ENCODE data around the gene GALNT9.

The GALNT9 gene

GRCh38 chr12:132211326-132211725, 118.1 kb downstream of the GALNT9 start:
- DNase-seq = no peak

- no peak for DNase-seq
Measured at GRCh38 chr12:132210223-132211055, 119.0 kb downstream of the GALNT9 start.

GRCh38 chr12:132209619-132210222, 119.7 kb downstream of the GALNT9 start:
- DNase-seq = no peak

GRCh38 chr12:132208153-132208823, 121.1 kb downstream of the GALNT9 start:
- no peak for DNase-seq

- no peak for DNase-seq
Measured at GRCh38 chr12:132207083-132207775, 122.2 kb downstream of the GALNT9 start.

- no peak for DNase-seq
Measured at GRCh38 chr12:132206046-132206434, 123.3 kb downstream of the GALNT9 start.

GRCh38 chr12:132205271-132206045, 123.9 kb downstream of the GALNT9 start:
- no peak for DNase-seq

- DNase-seq = no peak
Measured at GRCh38 chr12:132204793-132205270, 124.6 kb downstream of the GALNT9 start.

- DNase-seq = no peak
Measured at GRCh38 chr12:132204063-132204792, 125.2 kb downstream of the GALNT9 start.

GRCh38 chr12:132202929-132203721, 126.3 kb downstream of the GALNT9 start:
- DNase-seq = no peak

- DNase-seq = no peak
Measured at GRCh38 chr12:132201391-132202120, 127.8 kb downstream of the GALNT9 start.

GRCh38 chr12:132200800-132201199, 128.6 kb downstream of the GALNT9 start:
- no peak for DNase-seq

GRCh38 chr12:132199526-132200319, 129.7 kb downstream of the GALNT9 start:
- no peak for DNase-seq

- DNase-seq = no peak
Measured at GRCh38 chr12:132199101-132199500, 130.3 kb downstream of the GALNT9 start.

- no peak for DNase-seq
Measured at GRCh38 chr12:132197581-132198354, 131.6 kb downstream of the GALNT9 start.

- DNase-seq = no peak
Measured at GRCh38 chr12:132196873-132197390, 132.5 kb downstream of the GALNT9 start.

GRCh38 chr12:132196038-132196872, 133.1 kb downstream of the GALNT9 start:
- no peak for DNase-seq
